ENCODE results near the gene HGD.

The HGD gene

GRCh38 chr3:120706950-120707349, 24.9 kb upstream of the HGD start:
- no peak overlapping the region for H3K4me3 ChIP-seq (replicated peaks; ENCODE audit: low read depth, low read length)
- DNase-seq (ENCODE audit: low read depth): no peak
- TF ChIP-seq CTCF (IDR thresholded peaks at IDR 0.05; ENCODE audit: low read length, missing control alignments): no peak

DNA sequence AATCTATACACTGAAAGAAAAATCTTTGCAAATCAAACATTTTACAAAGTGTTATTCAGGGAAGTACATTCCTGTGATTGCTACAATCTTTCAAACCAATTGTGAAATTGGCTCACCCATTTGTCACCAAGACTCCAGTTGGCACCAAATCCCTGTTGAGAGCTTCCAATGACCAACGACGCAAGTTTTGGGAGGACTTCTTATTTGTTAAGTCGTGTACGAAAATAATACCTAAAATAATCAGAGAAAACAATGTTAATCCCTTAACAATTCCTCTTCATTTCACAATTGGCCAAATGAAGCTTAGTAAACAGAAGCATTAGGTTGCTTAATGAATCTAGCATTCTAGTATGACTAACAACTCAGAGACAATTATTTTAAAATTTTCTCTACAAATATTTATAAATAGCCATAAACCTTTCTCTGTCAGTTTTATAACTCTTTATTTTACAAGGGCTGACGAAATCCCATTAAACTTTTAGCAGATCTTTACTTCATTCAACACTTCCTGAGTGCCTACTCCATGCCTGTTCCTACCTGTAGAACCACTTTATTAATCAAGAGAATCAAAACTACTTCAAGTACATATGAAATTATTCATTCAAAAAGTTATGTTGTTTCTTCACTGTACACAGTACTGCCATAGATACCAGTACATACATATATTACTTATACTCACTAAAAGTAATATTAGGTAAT, 24.0 kb upstream of the HGD start:
- DNase-seq (ENCODE audit: low read depth): no peak
- no peak overlapping the region for H3K4me3 ChIP-seq (replicated peaks; ENCODE audit: low read depth, low read length)
- no peak for TF ChIP-seq CTCF (IDR thresholded peaks at IDR 0.05; ENCODE audit: low read length, missing control alignments)

DNA sequence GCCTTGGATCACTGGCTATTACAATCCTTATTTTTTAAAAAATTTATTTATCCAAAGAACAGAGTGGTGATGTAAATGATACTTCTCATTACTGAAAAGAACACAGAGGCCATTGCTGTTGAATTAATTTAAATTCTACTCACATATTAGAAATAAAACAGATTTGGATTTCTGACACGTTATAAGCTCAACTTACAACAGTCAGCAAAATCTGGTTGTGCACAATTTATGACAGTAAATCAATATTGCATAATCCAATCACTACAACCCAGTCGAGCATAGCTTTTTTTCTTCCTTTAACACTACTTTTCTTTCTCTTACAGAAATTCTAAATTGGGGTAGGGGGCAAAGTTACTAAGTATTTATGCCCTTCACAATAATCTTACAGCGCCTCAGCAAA, 17.3 kb upstream of the HGD start:
- no peak overlapping the region for H3K4me3 ChIP-seq (replicated peaks; ENCODE audit: low read depth, low read length)
- no peak for TF ChIP-seq CTCF (IDR thresholded peaks at IDR 0.05; ENCODE audit: low read length, missing control alignments)
- DNase-seq (ENCODE audit: low read depth): no peak

- no peak for TF ChIP-seq CTCF (IDR thresholded peaks at IDR 0.05; ENCODE audit: low read length, missing control alignments)
- DNase-seq (ENCODE audit: low read depth): peak; percentile 79
- no peak overlapping the region for H3K4me3 ChIP-seq (replicated peaks; ENCODE audit: low read depth, low read length)
Measured at GRCh38 chr3:120693439-120694171, 11.6 kb upstream of the HGD start.

GRCh38 chr3:120689395-120689794, 7.4 kb upstream of the HGD start:
- no peak for TF ChIP-seq CTCF (IDR thresholded peaks at IDR 0.05; ENCODE audit: low read length, missing control alignments)
- DNase-seq (ENCODE audit: low read depth): no peak
- H3K4me3 ChIP-seq (replicated peaks; ENCODE audit: low read depth, low read length): no peak overlapping the region

GRCh38 chr3:120688121-120688520, 6.1 kb upstream of the HGD start:
- no peak for TF ChIP-seq CTCF (IDR thresholded peaks at IDR 0.05; ENCODE audit: low read length, missing control alignments)
- H3K4me3 ChIP-seq (replicated peaks; ENCODE audit: low read depth, low read length): no peak overlapping the region
- peak; percentile 39 for DNase-seq (ENCODE audit: low read depth)
